DOHH2 (cell line): Measurements from ENCODE around the gene MRPL45.
"Not testable (repeated sequence)": the region's sequence is repeated elsewhere in the genome, so short reads cannot be mapped to it uniquely, and the experiment has no call there.

Source experiments
- EZH2phosphoT487 ChIP-seq: fragments of 200-600 bp; sonication (generic); IDR thresholded peaks from 2 replicates; pipeline ENCODE4 v1.6.1; 2017; ENCODE audit warnings: borderline replicate concordance, mild to moderate bottlenecking, antibody characterized with exemption, low read length, moderate library complexity, mixed read lengths
- TF ChIP-seq, protein P1 (sequence below): fragments of 200-600 bp; sonication (generic); IDR thresholded peaks from one replicate; pipeline ENCODE4 v1.5.1; 2014; ENCODE audit warnings: antibody characterized with exemption, mild to moderate bottlenecking, low read depth, low read length; ENCODE audit not compliant: poor library complexity, severe bottlenecking

DNA sequence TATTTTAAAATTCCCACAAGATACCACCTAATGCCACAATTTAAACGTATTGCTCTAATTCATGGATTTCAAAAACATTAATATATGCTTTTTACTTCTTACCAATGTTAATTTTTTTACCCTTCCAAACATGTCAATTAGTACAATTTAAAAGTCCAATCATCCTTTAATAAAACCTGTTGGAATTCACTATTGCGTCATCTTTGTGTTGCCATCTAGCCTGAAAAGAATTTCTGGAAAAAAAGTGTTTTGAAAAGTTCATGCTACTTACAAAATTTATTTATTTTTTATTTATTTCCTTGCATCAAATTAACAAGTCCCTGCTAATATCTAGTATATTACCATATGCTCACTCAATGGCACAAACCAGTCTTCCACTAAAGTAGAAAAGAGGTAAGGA, 42.6 kb upstream of the MRPL45 start:
- TF ChIP-seq EZH2phosphoT487, result not testable (repeated sequence)
- TF ChIP-seq, protein P1, sequence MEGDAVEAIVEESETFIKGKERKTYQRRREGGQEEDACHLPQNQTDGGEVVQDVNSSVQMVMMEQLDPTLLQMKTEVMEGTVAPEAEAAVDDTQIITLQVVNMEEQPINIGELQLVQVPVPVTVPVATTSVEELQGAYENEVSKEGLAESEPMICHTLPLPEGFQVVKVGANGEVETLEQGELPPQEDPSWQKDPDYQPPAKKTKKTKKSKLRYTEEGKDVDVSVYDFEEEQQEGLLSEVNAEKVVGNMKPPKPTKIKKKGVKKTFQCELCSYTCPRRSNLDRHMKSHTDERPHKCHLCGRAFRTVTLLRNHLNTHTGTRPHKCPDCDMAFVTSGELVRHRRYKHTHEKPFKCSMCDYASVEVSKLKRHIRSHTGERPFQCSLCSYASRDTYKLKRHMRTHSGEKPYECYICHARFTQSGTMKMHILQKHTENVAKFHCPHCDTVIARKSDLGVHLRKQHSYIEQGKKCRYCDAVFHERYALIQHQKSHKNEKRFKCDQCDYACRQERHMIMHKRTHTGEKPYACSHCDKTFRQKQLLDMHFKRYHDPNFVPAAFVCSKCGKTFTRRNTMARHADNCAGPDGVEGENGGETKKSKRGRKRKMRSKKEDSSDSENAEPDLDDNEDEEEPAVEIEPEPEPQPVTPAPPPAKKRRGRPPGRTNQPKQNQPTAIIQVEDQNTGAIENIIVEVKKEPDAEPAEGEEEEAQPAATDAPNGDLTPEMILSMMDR, result not testable (repeated sequence)
